ENCODE results near the gene SNX3. TPM values are rescaled to one million over a fixed set of nuclear protein-coding genes. Genes with fewer than 3 reads are reported as not detected.
A peak's percentile ranks its signal among the peaks of the same experiment; 100 is the strongest.

The SNX3 gene
- total RNA-seq, 1 experiment from 2014 or later = 171 TPM

GRCh38 chr6:108170332-108171290 is 90.2 kb downstream of the SNX3 start:
- DNase-seq (ENCODE audit: low read depth) = no peak

GRCh38 chr6:108169464-108170331 is 91.1 kb downstream of the SNX3 start:
- DNase-seq (ENCODE audit: low read depth) = no peak

- DNase-seq (ENCODE audit: low read depth) = peak; percentile 60
Observed at GRCh38 chr6:108168501-108169463, 92.1 kb downstream of the SNX3 start.

- DNase-seq (ENCODE audit: low read depth) = no peak
Observed at GRCh38 chr6:108168090-108168463, 92.8 kb downstream of the SNX3 start.

- no peak for DNase-seq (ENCODE audit: low read depth)
Observed at GRCh38 chr6:108167449-108168089, 93.3 kb downstream of the SNX3 start.

GRCh38 chr6:108166664-108167448 is 94.0 kb downstream of the SNX3 start:
- peak; percentile 38 for DNase-seq (ENCODE audit: low read depth)

- DNase-seq (ENCODE audit: low read depth) = peak; percentile 71
Observed at GRCh38 chr6:108165714-108166663, 94.9 kb downstream of the SNX3 start, which contains the start of gene NR2E1. TSS of gene NR2E1 (plus strand) at chr6:108166022. CDS start at chr6:108166766, 744 bp downstream.

- DNase-seq (ENCODE audit: low read depth) = peak; percentile 37
Observed at GRCh38 chr6:108164815-108165706, 95.8 kb downstream of the SNX3 start.

- no peak for DNase-seq (ENCODE audit: low read depth)
Observed at GRCh38 chr6:108164543-108164814, 96.4 kb downstream of the SNX3 start.

- DNase-seq (ENCODE audit: low read depth) = no peak
Observed at GRCh38 chr6:108163644-108164542, 96.9 kb downstream of the SNX3 start.

GRCh38 chr6:108163267-108163643 is 97.6 kb downstream of the SNX3 start:
- DNase-seq (ENCODE audit: low read depth) = no peak

- DNase-seq (ENCODE audit: low read depth) = no peak
Observed at GRCh38 chr6:108161724-108162282, 99.0 kb downstream of the SNX3 start.

All from Daoy (cell line).